RWPE1 (cell line): Measurements from ENCODE around the gene PAFAH1B2.

Experiments used
- CTCF ChIA-PET: fragments of 350-600 bp; sonication (Branson Sonifier 250); formaldehyde crosslinking; extraction: SDS; loops from one replicate; lab custom pipeline; 2021; lab: Yijun Ruan, JAX
- POLR2A ChIA-PET: fragments of 400-600 bp; formaldehyde crosslinking; extraction: SDS; loops from one replicate; lab custom pipeline; 2020; ENCODE audit warnings: antibody characterized with exemption; ENCODE audit not compliant: low non-redundant PET; lab: Yijun Ruan, JAX
- DNase-seq: peaks from one replicate; pipeline ENCODE4 v3.0.0; 2012; ENCODE audit warnings: low spot score
- H3K27ac ChIP-seq: fragments of 450-650 bp; 2 replicates; pipeline ENCODE4 v1.5.1; 2017
- CTCF ChIP-seq: fragments of 450-650 bp; conservative IDR thresholded peaks from 2 replicates; pipeline ENCODE4 v1.5.1; 2017; ENCODE audit warnings: low read depth, mild to moderate bottlenecking

Gene PAFAH1B2

DNA sequence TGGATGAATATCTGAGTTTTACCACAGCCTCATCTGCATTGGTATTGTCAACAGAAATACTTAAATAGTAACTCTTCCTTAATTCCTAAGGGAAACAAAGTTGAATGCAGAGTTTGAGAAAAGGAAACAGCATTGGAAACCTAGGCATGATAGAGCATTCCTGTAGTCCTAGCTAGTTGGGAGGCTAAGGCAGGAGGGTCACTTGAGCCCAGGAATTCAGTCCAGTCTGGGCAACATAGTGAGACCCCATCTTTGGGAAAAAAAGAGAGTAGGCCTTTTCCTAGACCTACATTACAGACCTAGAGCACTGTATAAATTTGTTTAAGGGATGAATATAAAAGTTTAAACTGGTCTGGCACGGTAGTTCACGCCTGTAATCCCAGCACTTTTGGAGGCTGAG lies 13.4 kb downstream of the PAFAH1B2 start:
- no peak for TF ChIP-seq CTCF
- CTCF ChIA-PET = no interaction called here
- H3K27ac ChIP-seq = no peak overlapping the region
- POLR2A ChIA-PET = no interaction called here
- DNase-seq = no peak

DNA sequence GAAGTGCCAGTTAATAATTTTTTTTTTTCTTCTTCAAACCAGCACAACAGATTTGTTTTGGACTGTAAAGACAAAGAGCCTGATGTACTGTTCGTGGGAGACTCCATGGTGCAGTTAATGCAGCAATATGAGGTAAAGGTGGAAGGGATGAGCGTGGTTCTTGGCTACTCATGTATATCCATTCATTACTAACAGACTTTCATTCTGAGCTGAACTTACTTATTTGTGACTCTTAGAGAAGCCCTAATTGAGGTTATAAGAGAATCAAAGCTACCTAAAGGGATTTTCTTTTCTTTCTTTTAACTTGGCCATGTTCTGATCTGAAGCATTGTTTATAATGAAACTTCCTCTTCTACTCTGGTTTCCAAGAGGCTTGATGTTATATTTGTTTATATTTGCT lies 15.8 kb downstream of the PAFAH1B2 start:
- H3K27ac ChIP-seq = no peak overlapping the region
- no peak for DNase-seq
- TF ChIP-seq CTCF = no peak
- ChIA-PET CTCF (no interaction called here), POLR2A (no interaction called here)

DNA sequence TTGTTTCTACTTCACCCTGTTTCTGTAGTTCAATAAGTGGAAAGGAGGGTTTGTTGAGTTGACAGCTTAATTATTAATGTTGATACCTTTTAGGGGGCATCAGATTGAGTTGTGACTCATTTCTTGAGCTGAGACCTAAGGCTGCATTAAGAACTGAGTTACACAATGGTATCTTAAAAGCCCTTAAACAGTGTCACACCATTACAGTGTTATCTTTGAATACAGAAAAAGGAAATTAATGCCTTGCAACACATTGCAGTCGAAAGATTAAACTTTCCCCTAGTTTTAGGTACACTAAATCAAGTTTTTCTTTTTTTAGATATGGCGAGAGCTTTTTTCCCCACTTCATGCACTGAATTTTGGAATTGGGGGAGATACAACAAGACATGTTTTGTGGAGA lies 16.7 kb downstream of the PAFAH1B2 start:
- ChIA-PET CTCF (interaction anchor here (0.6 kb wide), 1 partner anchor 224 kb away, joined by 3 read pairs; no protein-coding TSS in a partner anchor), POLR2A (no interaction called here)
- TF ChIP-seq CTCF = no peak
- DNase-seq = no peak
- H3K27ac ChIP-seq = no peak overlapping the region

DNA sequence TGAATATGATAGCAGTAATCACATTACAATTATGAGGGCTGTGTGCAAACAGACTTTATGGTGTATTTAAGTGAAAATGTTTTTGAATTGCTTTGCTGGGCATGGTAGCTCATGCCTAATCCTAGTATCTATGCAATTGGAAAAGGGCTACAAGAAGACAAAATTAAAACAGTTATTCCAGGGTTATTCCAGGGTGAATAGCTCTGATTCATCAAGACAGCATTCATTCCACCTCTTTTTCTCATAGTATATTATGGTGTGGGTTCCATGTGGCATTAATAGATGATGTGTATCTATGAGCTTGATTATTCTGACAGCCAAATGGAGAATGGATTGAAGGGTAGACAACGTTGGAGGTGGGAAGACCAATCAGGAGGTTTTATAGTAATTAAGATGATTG lies 22.4 kb downstream of the PAFAH1B2 start:
- H3K27ac ChIP-seq = no peak overlapping the region
- ChIA-PET POLR2A (no interaction called here), CTCF (interaction anchor here (1.1 kb wide), 1 partner anchor 60 kb away, joined by 3 read pairs; no protein-coding TSS in a partner anchor)
- DNase-seq = no peak
- no peak for TF ChIP-seq CTCF

DNA sequence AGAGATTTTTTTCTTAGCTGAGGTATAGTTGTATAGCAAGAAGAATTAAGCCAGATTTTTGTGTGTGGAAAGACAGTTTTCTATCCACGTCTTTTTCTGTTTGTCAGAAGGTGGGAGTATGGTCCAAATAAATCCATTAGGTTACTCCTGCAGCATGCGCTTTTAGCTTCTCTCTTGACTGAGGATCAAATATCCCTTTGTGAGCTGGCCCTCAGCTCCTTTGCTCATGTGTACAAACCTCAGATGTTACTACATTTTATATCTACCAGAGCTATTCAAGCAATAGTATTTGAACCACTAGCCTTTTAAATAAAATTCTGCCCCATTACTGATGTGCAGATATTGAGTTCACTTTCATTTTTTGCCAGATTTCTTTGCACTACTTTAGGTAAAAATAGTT lies 25.6 kb downstream of the PAFAH1B2 start:
- no peak overlapping the region for H3K27ac ChIP-seq
- no peak for DNase-seq
- no peak for TF ChIP-seq CTCF
- POLR2A ChIA-PET = interaction anchor here (0.6 kb wide), 2 partner anchors 9 to 386 kb away, joined by 5 to 12 read pairs; partner anchors contain the start of gene SIDT2
- CTCF ChIA-PET = no interaction called here

DNA sequence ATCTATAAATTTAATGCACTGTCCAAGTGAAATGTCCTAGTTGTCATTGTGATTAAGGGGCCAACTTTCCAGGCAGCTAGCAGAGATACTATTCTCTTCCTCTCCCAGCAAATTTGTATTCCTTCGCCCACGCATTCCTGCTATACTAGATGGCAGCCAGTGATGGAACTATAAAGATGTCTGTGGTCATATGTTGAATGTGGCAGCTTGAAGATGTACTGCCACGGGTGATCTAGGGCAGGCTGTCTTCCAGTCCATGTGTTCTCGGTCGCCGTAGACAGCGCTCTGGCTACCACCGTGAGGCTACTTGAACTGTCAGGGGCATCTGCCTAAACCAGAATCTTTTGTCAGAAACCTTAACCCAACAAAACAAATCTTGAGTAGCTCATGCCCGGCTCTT lies 26.1 kb downstream of the PAFAH1B2 start:
- no peak for DNase-seq
- no peak overlapping the region for H3K27ac ChIP-seq
- no peak for TF ChIP-seq CTCF
- ChIA-PET POLR2A (interaction anchor here (0.6 kb wide), 2 partner anchors 8 to 386 kb away, joined by 5 to 12 read pairs; partner anchors contain the start of gene SIDT2), CTCF (no interaction called here)
